SK-N-SH treated with all-trans-retinoic acid at 6 μM for 48 hours (cell line): ENCODE results near the gene PF4V1.

Experiments
- ATAC-seq: fragments of 200-7000 bp; cut with Tn5 transposase; 3 replicates; pipeline ENCODE4 v1.9.1; 2020; ENCODE audit warnings: mild to moderate bottlenecking, moderate library complexity
- ARNTL ChIP-seq: fragments of 450-650 bp; formaldehyde crosslinking; IDR thresholded peaks from 2 replicates; pipeline ENCODE4 v1.5.0; 2020; ENCODE audit warnings: low read depth, mild to moderate bottlenecking, moderate library complexity, borderline replicate concordance
- BACH2 ChIP-seq: fragments of 250-450 bp; sonication (Bioruptor Pico); IDR thresholded peaks from 2 replicates; pipeline ENCODE4 v1.9.0; 2021; ENCODE audit warnings: mild to moderate bottlenecking, borderline replicate concordance
- CSDC2 ChIP-seq: fragments of 250-450 bp; sonication (Bioruptor Pico); IDR thresholded peaks from 2 replicates; pipeline ENCODE4 v1.5.0; 2020; ENCODE audit warnings: mild to moderate bottlenecking, moderate library complexity
- ESRRG ChIP-seq: fragments of 250-450 bp; sonication (Bioruptor Pico); IDR thresholded peaks from 2 replicates; pipeline ENCODE4 v1.6.1; 2021; ENCODE audit warnings: mild to moderate bottlenecking
- GLIS3 ChIP-seq: fragments of 250-450 bp; sonication (Bioruptor Pico); IDR thresholded peaks from 2 replicates; pipeline ENCODE4 v1.5.0; 2020; ENCODE audit warnings: mild to moderate bottlenecking, moderate library complexity
- ISL1 ChIP-seq: fragments of 250-450 bp; sonication (Bioruptor Pico); IDR thresholded peaks from 2 replicates; pipeline ENCODE4 v2.1.2; 2022; ENCODE audit warnings: mild to moderate bottlenecking, moderate library complexity
- OSR1 ChIP-seq: fragments of 250-450 bp; sonication (Bioruptor Pico); IDR thresholded peaks from 2 replicates; pipeline ENCODE4 v1.8.0; 2022; ENCODE audit warnings: moderate library complexity, mild to moderate bottlenecking, inconsistent platforms
- PPARA ChIP-seq: fragments of 250-450 bp; sonication (Bioruptor Pico); IDR thresholded peaks from 2 replicates; pipeline ENCODE4 v1.5.0; 2020; ENCODE audit warnings: mild to moderate bottlenecking, borderline replicate concordance
- RARB ChIP-seq: fragments of 250-450 bp; sonication (Bioruptor Pico); IDR thresholded peaks from 2 replicates; pipeline ENCODE4 v1.8.0; 2021; ENCODE audit warnings: mild to moderate bottlenecking, moderate library complexity
- SNAI2 ChIP-seq: fragments of 250-450 bp; sonication (Bioruptor Pico); IDR thresholded peaks from 2 replicates; pipeline ENCODE4 v1.5.0; 2020; ENCODE audit warnings: mild to moderate bottlenecking, moderate library complexity
- TCF4 ChIP-seq: fragments of 250-450 bp; sonication (Bioruptor Pico); IDR thresholded peaks from 2 replicates; pipeline ENCODE4 v1.8.0; 2021; ENCODE audit warnings: mild to moderate bottlenecking, moderate library complexity, borderline replicate concordance
- ZC3H10 ChIP-seq: fragments of 250-450 bp; sonication (Bioruptor Pico); IDR thresholded peaks from 2 replicates; pipeline ENCODE4 v1.5.1; 2021; ENCODE audit warnings: mild to moderate bottlenecking, moderate library complexity
- ZFP3 ChIP-seq: fragments of 250-450 bp; sonication (Bioruptor Pico); IDR thresholded peaks from 2 replicates; pipeline ENCODE4 v1.5.0; 2020; ENCODE audit warnings: mild to moderate bottlenecking, moderate library complexity
- ZFP30 ChIP-seq: fragments of 450-650 bp; formaldehyde crosslinking; IDR thresholded peaks from 2 replicates; pipeline ENCODE4 v1.5.0; 2022; ENCODE audit warnings: mild to moderate bottlenecking, moderate library complexity
- ZNF565 ChIP-seq: fragments of 450-650 bp; formaldehyde crosslinking; conservative IDR thresholded peaks from 2 replicates; pipeline ENCODE4 v1.5.0; 2020; ENCODE audit warnings: low read depth, mild to moderate bottlenecking, moderate library complexity
- ZNF70 ChIP-seq: fragments of 450-650 bp; formaldehyde crosslinking; IDR thresholded peaks from 2 replicates; pipeline ENCODE4 v1.5.0; 2020; ENCODE audit warnings: mild to moderate bottlenecking, moderate library complexity
- TF ChIP-seq, protein P1 (sequence below): fragments of 250-450 bp; sonication (Bioruptor Pico); IDR thresholded peaks from 2 replicates; pipeline ENCODE4 v1.5.1; 2021; ENCODE audit warnings: mild to moderate bottlenecking, moderate library complexity
- TF ChIP-seq, protein P2 (sequence below): fragments of 250-450 bp; sonication (Bioruptor Pico); IDR thresholded peaks from 2 replicates; pipeline ENCODE4 v1.8.0; 2020; ENCODE audit warnings: mild to moderate bottlenecking, moderate library complexity, borderline replicate concordance
- TF ChIP-seq, protein P3 (sequence below): fragments of 250-450 bp; sonication (Bioruptor Pico); IDR thresholded peaks from 2 replicates; pipeline ENCODE4 v1.8.0; 2021; ENCODE audit warnings: low read depth, mild to moderate bottlenecking, moderate library complexity, borderline replicate concordance
- TF ChIP-seq, protein P4 (sequence below): fragments of 250-450 bp; sonication (Bioruptor Pico); IDR thresholded peaks from 2 replicates; pipeline ENCODE4 v1.5.0; 2020; ENCODE audit warnings: mild to moderate bottlenecking, moderate library complexity

PF4V1 gene

DNA sequence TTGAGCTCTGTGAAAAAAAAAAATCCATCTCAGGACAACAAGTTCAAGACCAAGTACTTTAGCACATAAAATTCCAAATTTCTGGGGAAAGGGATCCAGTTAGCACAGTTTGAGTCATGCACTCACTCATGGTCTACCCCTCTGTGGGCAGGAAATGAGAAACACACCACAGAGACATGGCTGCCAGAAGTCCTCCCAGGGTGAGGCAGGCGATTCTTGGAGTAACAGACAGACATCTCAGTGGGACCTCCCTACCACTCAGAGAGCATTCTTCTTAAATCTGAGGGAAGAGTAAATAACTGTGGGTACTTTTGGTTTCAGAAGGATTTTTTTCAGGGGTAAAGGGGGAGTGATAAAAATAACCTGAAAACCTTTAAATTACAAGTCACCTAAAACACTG lies 30.2 kb downstream of the PF4V1 start:
- ATAC-seq, result no peak
- TF ChIP-seq, protein P1, sequence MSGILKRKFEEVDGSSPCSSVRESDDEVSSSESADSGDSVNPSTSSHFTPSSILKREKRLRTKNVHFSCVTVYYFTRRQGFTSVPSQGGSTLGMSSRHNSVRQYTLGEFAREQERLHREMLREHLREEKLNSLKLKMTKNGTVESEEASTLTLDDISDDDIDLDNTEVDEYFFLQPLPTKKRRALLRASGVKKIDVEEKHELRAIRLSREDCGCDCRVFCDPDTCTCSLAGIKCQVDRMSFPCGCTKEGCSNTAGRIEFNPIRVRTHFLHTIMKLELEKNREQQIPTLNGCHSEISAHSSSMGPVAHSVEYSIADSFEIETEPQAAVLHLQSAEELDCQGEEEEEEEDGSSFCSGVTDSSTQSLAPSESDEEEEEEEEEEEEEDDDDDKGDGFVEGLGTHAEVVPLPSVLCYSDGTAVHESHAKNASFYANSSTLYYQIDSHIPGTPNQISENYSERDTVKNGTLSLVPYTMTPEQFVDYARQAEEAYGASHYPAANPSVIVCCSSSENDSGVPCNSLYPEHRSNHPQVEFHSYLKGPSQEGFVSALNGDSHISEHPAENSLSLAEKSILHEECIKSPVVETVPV, result no peak
- TF ChIP-seq PPARA (CRISPR knock-in tag) (no peak), ISL1 (no peak), GLIS3 (CRISPR knock-in tag) (no peak), ZNF565 (CRISPR knock-in tag) (no peak), BACH2 (CRISPR knock-in tag) (no peak), RARB (CRISPR knock-in tag) (no peak), OSR1 (CRISPR knock-in tag) (no peak), CSDC2 (CRISPR knock-in tag) (no peak), SNAI2 (CRISPR knock-in tag) (no peak), ESRRG (CRISPR knock-in tag) (no peak), ZFP30 (CRISPR knock-in tag) (no peak), ZNF70 (no peak), ZC3H10 (CRISPR knock-in tag) (no peak), ZFP3 (CRISPR knock-in tag) (no peak)
- TF ChIP-seq, protein P2, sequence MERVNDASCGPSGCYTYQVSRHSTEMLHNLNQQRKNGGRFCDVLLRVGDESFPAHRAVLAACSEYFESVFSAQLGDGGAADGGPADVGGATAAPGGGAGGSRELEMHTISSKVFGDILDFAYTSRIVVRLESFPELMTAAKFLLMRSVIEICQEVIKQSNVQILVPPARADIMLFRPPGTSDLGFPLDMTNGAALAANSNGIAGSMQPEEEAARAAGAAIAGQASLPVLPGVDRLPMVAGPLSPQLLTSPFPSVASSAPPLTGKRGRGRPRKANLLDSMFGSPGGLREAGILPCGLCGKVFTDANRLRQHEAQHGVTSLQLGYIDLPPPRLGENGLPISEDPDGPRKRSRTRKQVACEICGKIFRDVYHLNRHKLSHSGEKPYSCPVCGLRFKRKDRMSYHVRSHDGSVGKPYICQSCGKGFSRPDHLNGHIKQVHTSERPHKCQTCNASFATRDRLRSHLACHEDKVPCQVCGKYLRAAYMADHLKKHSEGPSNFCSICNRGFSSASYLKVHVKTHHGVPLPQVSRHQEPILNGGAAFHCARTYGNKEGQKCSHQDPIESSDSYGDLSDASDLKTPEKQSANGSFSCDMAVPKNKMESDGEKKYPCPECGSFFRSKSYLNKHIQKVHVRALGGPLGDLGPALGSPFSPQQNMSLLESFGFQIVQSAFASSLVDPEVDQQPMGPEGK (CRISPR knock-in tag), result no peak
- TF ChIP-seq, protein P3, sequence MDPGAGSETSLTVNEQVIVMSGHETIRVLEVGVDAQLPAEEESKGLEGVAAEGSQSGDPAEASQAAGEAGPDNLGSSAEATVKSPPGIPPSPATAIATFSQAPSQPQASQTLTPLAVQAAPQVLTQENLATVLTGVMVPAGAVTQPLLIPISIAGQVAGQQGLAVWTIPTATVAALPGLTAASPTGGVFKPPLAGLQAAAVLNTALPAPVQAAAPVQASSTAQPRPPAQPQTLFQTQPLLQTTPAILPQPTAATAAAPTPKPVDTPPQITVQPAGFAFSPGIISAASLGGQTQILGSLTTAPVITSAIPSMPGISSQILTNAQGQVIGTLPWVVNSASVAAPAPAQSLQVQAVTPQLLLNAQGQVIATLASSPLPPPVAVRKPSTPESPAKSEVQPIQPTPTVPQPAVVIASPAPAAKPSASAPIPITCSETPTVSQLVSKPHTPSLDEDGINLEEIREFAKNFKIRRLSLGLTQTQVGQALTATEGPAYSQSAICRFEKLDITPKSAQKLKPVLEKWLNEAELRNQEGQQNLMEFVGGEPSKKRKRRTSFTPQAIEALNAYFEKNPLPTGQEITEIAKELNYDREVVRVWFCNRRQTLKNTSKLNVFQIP (CRISPR knock-in tag), result no peak
- TF ChIP-seq, protein P4, sequence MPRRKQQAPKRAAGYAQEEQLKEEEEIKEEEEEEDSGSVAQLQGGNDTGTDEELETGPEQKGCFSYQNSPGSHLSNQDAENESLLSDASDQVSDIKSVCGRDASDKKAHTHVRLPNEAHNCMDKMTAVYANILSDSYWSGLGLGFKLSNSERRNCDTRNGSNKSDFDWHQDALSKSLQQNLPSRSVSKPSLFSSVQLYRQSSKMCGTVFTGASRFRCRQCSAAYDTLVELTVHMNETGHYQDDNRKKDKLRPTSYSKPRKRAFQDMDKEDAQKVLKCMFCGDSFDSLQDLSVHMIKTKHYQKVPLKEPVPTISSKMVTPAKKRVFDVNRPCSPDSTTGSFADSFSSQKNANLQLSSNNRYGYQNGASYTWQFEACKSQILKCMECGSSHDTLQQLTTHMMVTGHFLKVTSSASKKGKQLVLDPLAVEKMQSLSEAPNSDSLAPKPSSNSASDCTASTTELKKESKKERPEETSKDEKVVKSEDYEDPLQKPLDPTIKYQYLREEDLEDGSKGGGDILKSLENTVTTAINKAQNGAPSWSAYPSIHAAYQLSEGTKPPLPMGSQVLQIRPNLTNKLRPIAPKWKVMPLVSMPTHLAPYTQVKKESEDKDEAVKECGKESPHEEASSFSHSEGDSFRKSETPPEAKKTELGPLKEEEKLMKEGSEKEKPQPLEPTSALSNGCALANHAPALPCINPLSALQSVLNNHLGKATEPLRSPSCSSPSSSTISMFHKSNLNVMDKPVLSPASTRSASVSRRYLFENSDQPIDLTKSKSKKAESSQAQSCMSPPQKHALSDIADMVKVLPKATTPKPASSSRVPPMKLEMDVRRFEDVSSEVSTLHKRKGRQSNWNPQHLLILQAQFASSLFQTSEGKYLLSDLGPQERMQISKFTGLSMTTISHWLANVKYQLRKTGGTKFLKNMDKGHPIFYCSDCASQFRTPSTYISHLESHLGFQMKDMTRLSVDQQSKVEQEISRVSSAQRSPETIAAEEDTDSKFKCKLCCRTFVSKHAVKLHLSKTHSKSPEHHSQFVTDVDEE (CRISPR knock-in tag), result no peak
- TF ChIP-seq, all 23 proteins: peak for 0

DNA sequence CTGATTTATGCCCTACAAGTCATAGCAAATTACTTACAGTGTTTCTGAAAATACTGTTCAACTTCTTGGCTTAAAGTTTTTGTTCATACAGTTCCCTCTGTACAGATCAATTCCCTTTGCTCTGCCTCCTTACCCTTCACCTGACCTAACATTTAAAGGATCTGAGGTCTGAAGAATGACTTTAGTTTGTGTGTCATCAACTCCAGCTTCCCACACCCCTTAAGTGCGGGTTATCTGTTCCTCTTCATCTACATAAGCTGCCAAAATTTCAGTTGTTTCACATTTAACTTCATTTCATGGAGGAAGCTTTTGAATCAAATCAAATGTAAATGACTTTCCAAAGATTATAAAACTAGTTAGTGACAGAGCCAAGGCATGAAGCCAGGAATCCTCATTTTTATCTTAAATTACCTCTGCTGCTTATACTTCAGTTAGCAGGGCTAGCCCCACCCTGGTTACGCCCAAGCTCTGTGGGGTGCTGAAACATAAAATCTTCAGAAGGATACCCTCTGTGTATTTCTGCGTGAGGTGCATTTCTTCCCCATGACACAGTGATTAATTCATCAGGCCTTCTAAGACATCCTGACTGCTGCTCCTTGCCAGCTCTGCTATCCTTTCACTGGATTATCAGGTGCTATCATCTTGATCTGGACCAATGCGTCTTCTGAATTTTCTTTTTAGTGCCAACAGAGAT lies 32.6 kb downstream of the PF4V1 start:
- TF ChIP-seq TCF4 (CRISPR knock-in tag) (no peak), GLIS3 (CRISPR knock-in tag) (no peak), ZFP3 (CRISPR knock-in tag) (no peak), ARNTL (CRISPR knock-in tag) (no peak), CSDC2 (CRISPR knock-in tag) (no peak), ZNF70 (no peak), ZC3H10 (CRISPR knock-in tag) (no peak), BACH2 (CRISPR knock-in tag) (no peak)
- TF ChIP-seq, protein P1, result no peak
- TF ChIP-seq, protein P2 (CRISPR knock-in tag), result no peak
- no peak for ATAC-seq
